GM10847 (cell line): ENCODE measurements around the gene CDK2AP2.

Experiments used
- POLR2A ChIP-seq: IDR thresholded peaks from 2 replicates; pipeline ENCODE4 v1.6.1; 2011; ENCODE audit not compliant: insufficient read length; ENCODE audit errors: extremely low read depth

The CDK2AP2 gene

GRCh38 chr11:67507864-67508485 lies at the start of gene CDK2AP2:
Gene CDK2AP2, minus strand, starts transcription at chr11:67508162. Its CDS starts 80 bp downstream, at chr11:67508082.
- TF ChIP-seq POLR2A = peak; percentile 54

- no peak for TF ChIP-seq POLR2A
Measured at GRCh38 chr11:67556244-67556643, 48.3 kb upstream of the CDK2AP2 start.

- TF ChIP-seq POLR2A = no peak
Measured at GRCh38 chr11:67551127-67551526, 43.2 kb upstream of the CDK2AP2 start.

- TF ChIP-seq POLR2A = no peak
Measured at GRCh38 chr11:67548555-67549110, 40.7 kb upstream of the CDK2AP2 start.

- no peak for TF ChIP-seq POLR2A
Measured at GRCh38 chr11:67545280-67545679, 37.3 kb upstream of the CDK2AP2 start.

- no peak for TF ChIP-seq POLR2A
Measured at GRCh38 chr11:67544616-67545242, 36.8 kb upstream of the CDK2AP2 start.

- TF ChIP-seq POLR2A = no peak
Measured at GRCh38 chr11:67543585-67543984, 35.6 kb upstream of the CDK2AP2 start.

- TF ChIP-seq POLR2A = no peak
Measured at GRCh38 chr11:67542971-67543370, 35.0 kb upstream of the CDK2AP2 start.

GRCh38 chr11:67542169-67542568 lies 34.2 kb upstream of the CDK2AP2 start:
- TF ChIP-seq POLR2A = no peak

GRCh38 chr11:67541198-67541597 lies 33.2 kb upstream of the CDK2AP2 start:
- no peak for TF ChIP-seq POLR2A

- TF ChIP-seq POLR2A = no peak
Measured at GRCh38 chr11:67539550-67539949, 31.6 kb upstream of the CDK2AP2 start.

- TF ChIP-seq POLR2A = no peak
Measured at GRCh38 chr11:67538823-67539505, 31.0 kb upstream of the CDK2AP2 start.

GRCh38 chr11:67538306-67538705 lies 30.3 kb upstream of the CDK2AP2 start:
- no peak for TF ChIP-seq POLR2A

- TF ChIP-seq POLR2A = no peak
Measured at GRCh38 chr11:67535561-67535960, 27.6 kb upstream of the CDK2AP2 start.

- no peak for TF ChIP-seq POLR2A
Measured at GRCh38 chr11:67534070-67534679, 26.2 kb upstream of the CDK2AP2 start.

GRCh38 chr11:67532889-67533288 lies 24.9 kb upstream of the CDK2AP2 start:
- TF ChIP-seq POLR2A = no peak
